Lung (tissue), 12 donors: ENCODE results near the gene ELP4. TPM values are rescaled to one million over a fixed set of nuclear protein-coding genes. Genes with fewer than 3 reads are reported as not detected.

Source experiments
- ATAC-seq: fragments of 200-7000 bp; cut with Tn5 transposase; one replicate; pipeline ENCODE4 v1.9.1; 2020; ENCODE audit warnings: moderate number of reproducible peaks; ENCODE audit not compliant: insufficient read depth, low FRiP score
- DNase-seq, 3 donors: peaks; one replicate each; pipeline ENCODE4 v3.0.0-alpha.2; 2013 to 2017
- H3K27ac ChIP-seq, 2 donors: one replicate each; pipeline ENCODE4 v1.5.1; 2013; ENCODE audit warnings: mild to moderate bottlenecking in 2 of 2, moderate library complexity in 2 of 2, control low read depth in 1 of 2, inconsistent platforms in 1 of 2, low read depth in 1 of 2, low read length in 1 of 2
- H3K27me3 ChIP-seq, 3 donors: one replicate each; pipeline ENCODE4 v1.5.1; 2013; ENCODE audit warnings: low read length in 2 of 3; ENCODE audit not compliant: control insufficient read depth in 3 of 3, insufficient read depth in 3 of 3
- H3K36me3 ChIP-seq, 4 donors: one replicate each; pipeline ENCODE4 v1.5.1; 2013; ENCODE audit warnings: low read length in 4 of 4, mild to moderate bottlenecking in 1 of 4, moderate library complexity in 1 of 4; ENCODE audit not compliant: control insufficient read depth in 4 of 4, insufficient read depth in 4 of 4
- H3K4me1 ChIP-seq, 5 donors: one replicate each; pipeline ENCODE4 v1.5.1; 2013; ENCODE audit warnings: low read length in 5 of 5, mild to moderate bottlenecking in 2 of 5, moderate library complexity in 1 of 5; ENCODE audit not compliant: control insufficient read depth in 5 of 5, insufficient read depth in 5 of 5
- H3K4me3 ChIP-seq: one replicate; pipeline ENCODE4 v1.5.1; 2013; ENCODE audit warnings: mild to moderate bottlenecking, control low read depth, moderate library complexity
- H3K9ac ChIP-seq, 2 donors: one replicate each; pipeline ENCODE4 v1.5.1; 2013; ENCODE audit warnings: low read length in 2 of 2, control low read depth in 1 of 2; ENCODE audit not compliant: insufficient read depth in 1 of 2
- H3K9me3 ChIP-seq, 4 donors: one replicate each; pipeline ENCODE4 v1.5.1; 2013; ENCODE audit warnings: low read length in 3 of 4, mild to moderate bottlenecking in 1 of 4, moderate library complexity in 1 of 4; ENCODE audit not compliant: control insufficient read depth in 4 of 4, insufficient read depth in 3 of 4
- CTCF ChIP-seq: IDR thresholded peaks from 2 replicates; pipeline ENCODE4 v1.5.1; 2012; ENCODE audit warnings: mild to moderate bottlenecking; ENCODE audit errors: control extremely low read depth, extremely low read depth
- WGBS, 2 donors: extraction: QIAGEN DNeasy Blood & Tissue Kit; methylation state at CpG; one replicate each; pipeline ENCODE4 v1.1.7; 2013; 5-methylcytosine and 5-hydroxymethylcytosine counted together
- polyA plus RNA-seq, 2 donors: library from polyadenylated mRNA; stranded (reverse); fragments of 200-250 nt; gene quantifications; one replicate each; pipeline ENCODE4 v1.2.1, GENCODE V29; 2013
- total RNA-seq, 2 donors: library from RNA; depleted of rRNA in 1 of 2; stranded (reverse); fragments of >200 nt in 1 of 2; gene quantifications; one replicate each; pipeline ENCODE4 v1.2.1, GENCODE V29; 2014 to 2021
- donor health status: control.
- donor health status: control.
- donor health status: Bipolar disorder and iron deficiency.
- donor health status: healthy.
- donor health status: DM: yes; HTN: yes; CAD: no.

The ELP4 gene
- total and polyA plus RNA-seq, 4 donors = 7.7 to 47.8 (median 13.7) TPM

GRCh38 chr11:31712851-31713250 is 203.3 kb downstream of the ELP4 start:
- 98 to 99% methylated on average over 2 of the region's 2 CpGs for WGBS, 2 donors
- ATAC-seq (no peak), DNase-seq (no peak)
- no peak overlapping the region for H3K4me3 ChIP-seq
- no peaks in the 10 kb centered on the region for H3K27me3 ChIP-seq
- no peak for TF ChIP-seq CTCF
- H3K36me3 ChIP-seq = peaks cover 0 to 3% (median 0%) of the 10 kb centered on the region in 4 donors
- no peaks in the 10 kb centered on the region for H3K9me3 ChIP-seq
- no peaks in the 10 kb centered on the region for H3K4me1 ChIP-seq
- no peak overlapping the region for H3K9ac ChIP-seq
- no peak overlapping the region for H3K27ac ChIP-seq

GRCh38 chr11:31714840-31715239 is 205.3 kb downstream of the ELP4 start:
- Histone ChIP-seq H3K36me3 (peaks cover 0 to 3% (median 0%) of the 10 kb centered on the region in 4 donors), H3K4me3 (no peak overlapping the region), H3K9ac (no peak overlapping the region), H3K27ac (no peak overlapping the region), H3K27me3 (no peaks in the 10 kb centered on the region), H3K4me1 (no peaks in the 10 kb centered on the region), H3K9me3 (no peaks in the 10 kb centered on the region)
- DNase-seq (no peak), ATAC-seq (no peak)
- WGBS, 2 donors = 89 to 100% methylated on average over 3 of the region's 3 CpGs
- TF ChIP-seq CTCF = no peak

GRCh38 chr11:31720225-31720624 is 210.7 kb downstream of the ELP4 start:
- no peak for ATAC-seq
- no peak for TF ChIP-seq CTCF
- Histone ChIP-seq H3K9me3 (peaks cover 0 to 2% (median 0%) of the 10 kb centered on the region in 4 donors), H3K27me3 (no peaks in the 10 kb centered on the region), H3K27ac (no peak overlapping the region), H3K4me3 (no peak overlapping the region), H3K36me3 (peaks cover 0 to 4% (median 0%) of the 10 kb centered on the region in 4 donors), H3K9ac (no peak overlapping the region), H3K4me1 (peaks cover 0 to 4% (median 0%) of the 10 kb centered on the region in 5 donors)
- DNase-seq = peak in 2 of 3 donors; percentile 11 to 21
- WGBS, 2 donors = 41 to 70% methylated on average over 2 of the region's 2 CpGs

GRCh38 chr11:31720671-31721365 is 211.3 kb downstream of the ELP4 start:
- Histone ChIP-seq H3K4me1 (peaks cover 0 to 4% (median 0%) of the 10 kb centered on the region in 5 donors), H3K4me3 (no peak overlapping the region), H3K9ac (no peak overlapping the region), H3K36me3 (peaks cover 0 to 6% (median 0%) of the 10 kb centered on the region in 4 donors), H3K9me3 (peaks cover 0 to 2% (median 0%) of the 10 kb centered on the region in 4 donors), H3K27ac (no peak overlapping the region), H3K27me3 (no peaks in the 10 kb centered on the region)
- no peak for TF ChIP-seq CTCF
- no peak for ATAC-seq
- 79 to 93% methylated on average over 3 of the region's 3 CpGs for WGBS, 2 donors
- peak in 1 of 3 donors; percentile 8 for DNase-seq
